ENCODE results near the gene STXBP5L.

- TF ChIP-seq POLR2A (IDR thresholded peaks at IDR 0.05; ENCODE audit: low read length) (no peak), GATA1 (IDR thresholded peaks at IDR 0.05; ENCODE audit: low read depth, low read length) (no peak)
Measured at GRCh38 chr3:121096953-121097352, 188.9 kb downstream of the STXBP5L start.
